K562 (cell line): Measurements from ENCODE around the gene GLI1. TPM values are rescaled to one million over a fixed set of nuclear protein-coding genes. Genes with fewer than 3 reads are reported as not detected.

Experiments used
- KLF1 ChIP-seq: fragments of 450-650 bp; IDR thresholded peaks from 2 replicates; pipeline ENCODE4 v1.6.1; 2016; ENCODE audit warnings: missing genetic modification characterization, missing compliant biosample characterization
- PHF21A ChIP-seq: fragments of 450-650 bp; IDR thresholded peaks from 2 replicates; pipeline ENCODE4 v1.6.1; 2017; ENCODE audit warnings: low read depth, borderline replicate concordance
- ZNF133 ChIP-seq: fragments of 250-450 bp; sonication (Bioruptor Pico); IDR thresholded peaks from 2 replicates; pipeline ENCODE4 v1.4.0; 2020; ENCODE audit warnings: mild to moderate bottlenecking
- ZNF609 ChIP-seq: sonication (generic); formaldehyde crosslinking; IDR thresholded peaks from 2 replicates; pipeline ENCODE4 v1.8.1; 2023; ENCODE audit warnings: missing genetic modification reagents, mild to moderate bottlenecking, borderline replicate concordance
- ZNF668 ChIP-seq: fragments of 250-450 bp; sonication (Bioruptor Pico); IDR thresholded peaks from 2 replicates; pipeline ENCODE4 v1.8.0; 2022; ENCODE audit warnings: mild to moderate bottlenecking, inconsistent platforms
- polyA plus RNA-seq, 8 experiments: library from polyadenylated mRNA; depleted of rRNA in 4 of 8; stranded (reverse) in 5 of 8; unstranded in 3 of 8; fragments of >200 nt; fragmentation: Nextera tagmentation in 2 of 8; fragmentation: Illumina TruSeq in 1 of 8; extraction: Ambion mirVana in 2 of 8; extraction: Trizol in 1 of 8; gene quantifications; 2 replicates each; pipeline versions ENCODE4 v1.2.1 to v1.2.3, GENCODE V29; 2011 to 2014; ENCODE audit warnings: inconsistent platforms in 1 of 8, missing spikeins in 1 of 8
- total RNA-seq, 7 experiments: library from RNA; depleted of rRNA in 6 of 7; stranded (reverse); fragments of >200 nt in 6 of 7; fragmentation: Illumina TruSeq in 2 of 7; extraction: Trizol in 2 of 7; gene quantifications; 2 replicates each; pipeline versions ENCODE4 v1.2.1 to v1.2.3, GENCODE V29; 2011 to 2021; ENCODE audit warnings: low replicate concordance in 1 of 7
- TF ChIP-seq, protein P1 (sequence below): fragments of 450-650 bp; IDR thresholded peaks from 2 replicates; pipeline ENCODE4 v1.6.1; 2017; ENCODE audit warnings: antibody characterized with exemption, mild to moderate bottlenecking

The GLI1 gene
- total and polyA plus RNA-seq, 9 of the 15 experiments (the other 6 are each of a cell fraction or from before 2014, with no cell fraction given) = 0.24 to 3.7 (median 0.61) TPM

GRCh38 chr12:57430931-57431566 lies 28.5 kb upstream of the GLI1 start, which contains the start of gene R3HDM2 (continued):
- TF ChIP-seq ZNF609 (CRISPR knock-in tag) (peak; percentile 97), KLF1 (tag) (no peak), ZNF133 (CRISPR knock-in tag) (no peak), ZNF668 (CRISPR knock-in tag) (no peak), PHF21A (peak; percentile 6; the same call in 1 of the 2 replicates)
- TF ChIP-seq, protein P1, sequence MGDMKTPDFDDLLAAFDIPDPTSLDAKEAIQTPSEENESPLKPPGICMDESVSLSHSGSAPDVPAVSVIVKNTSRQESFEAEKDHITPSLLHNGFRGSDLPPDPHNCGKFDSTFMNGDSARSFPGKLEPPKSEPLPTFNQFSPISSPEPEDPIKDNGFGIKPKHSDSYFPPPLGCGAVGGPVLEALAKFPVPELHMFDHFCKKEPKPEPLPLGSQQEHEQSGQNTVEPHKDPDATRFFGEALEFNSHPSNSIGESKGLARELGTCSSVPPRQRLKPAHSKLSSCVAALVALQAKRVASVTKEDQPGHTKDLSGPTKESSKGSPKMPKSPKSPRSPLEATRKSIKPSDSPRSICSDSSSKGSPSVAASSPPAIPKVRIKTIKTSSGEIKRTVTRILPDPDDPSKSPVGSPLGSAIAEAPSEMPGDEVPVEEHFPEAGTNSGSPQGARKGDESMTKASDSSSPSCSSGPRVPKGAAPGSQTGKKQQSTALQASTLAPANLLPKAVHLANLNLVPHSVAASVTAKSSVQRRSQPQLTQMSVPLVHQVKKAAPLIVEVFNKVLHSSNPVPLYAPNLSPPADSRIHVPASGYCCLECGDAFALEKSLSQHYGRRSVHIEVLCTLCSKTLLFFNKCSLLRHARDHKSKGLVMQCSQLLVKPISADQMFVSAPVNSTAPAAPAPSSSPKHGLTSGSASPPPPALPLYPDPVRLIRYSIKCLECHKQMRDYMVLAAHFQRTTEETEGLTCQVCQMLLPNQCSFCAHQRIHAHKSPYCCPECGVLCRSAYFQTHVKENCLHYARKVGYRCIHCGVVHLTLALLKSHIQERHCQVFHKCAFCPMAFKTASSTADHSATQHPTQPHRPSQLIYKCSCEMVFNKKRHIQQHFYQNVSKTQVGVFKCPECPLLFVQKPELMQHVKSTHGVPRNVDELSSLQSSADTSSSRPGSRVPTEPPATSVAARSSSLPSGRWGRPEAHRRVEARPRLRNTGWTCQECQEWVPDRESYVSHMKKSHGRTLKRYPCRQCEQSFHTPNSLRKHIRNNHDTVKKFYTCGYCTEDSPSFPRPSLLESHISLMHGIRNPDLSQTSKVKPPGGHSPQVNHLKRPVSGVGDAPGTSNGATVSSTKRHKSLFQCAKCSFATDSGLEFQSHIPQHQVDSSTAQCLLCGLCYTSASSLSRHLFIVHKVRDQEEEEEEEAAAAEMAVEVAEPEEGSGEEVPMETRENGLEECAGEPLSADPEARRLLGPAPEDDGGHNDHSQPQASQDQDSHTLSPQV = peak; percentile 71
